Measurements from ENCODE around the gene CLCN2.

Gene CLCN2

DNA sequence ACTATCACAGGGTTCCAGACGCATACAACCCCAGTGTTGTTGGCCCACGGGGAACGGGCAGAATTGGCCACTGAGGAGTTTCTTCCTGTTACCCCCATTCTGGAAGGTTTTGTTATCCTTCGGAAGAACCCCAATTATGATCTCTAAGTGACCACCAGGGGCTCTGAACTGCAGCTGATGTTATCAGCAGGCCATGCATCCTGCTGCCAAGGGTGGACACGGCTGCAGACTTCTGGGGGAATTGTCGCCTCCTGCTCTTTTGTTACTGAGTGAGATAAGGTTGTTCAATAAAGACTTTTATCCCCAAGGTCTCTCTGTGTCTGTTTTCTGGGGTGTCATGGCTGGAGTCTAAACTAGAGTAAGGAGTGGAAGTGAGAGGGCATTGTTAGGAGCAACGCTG is 52.7 kb downstream of the CLCN2 start:
- TF ChIP-seq, protein P1, sequence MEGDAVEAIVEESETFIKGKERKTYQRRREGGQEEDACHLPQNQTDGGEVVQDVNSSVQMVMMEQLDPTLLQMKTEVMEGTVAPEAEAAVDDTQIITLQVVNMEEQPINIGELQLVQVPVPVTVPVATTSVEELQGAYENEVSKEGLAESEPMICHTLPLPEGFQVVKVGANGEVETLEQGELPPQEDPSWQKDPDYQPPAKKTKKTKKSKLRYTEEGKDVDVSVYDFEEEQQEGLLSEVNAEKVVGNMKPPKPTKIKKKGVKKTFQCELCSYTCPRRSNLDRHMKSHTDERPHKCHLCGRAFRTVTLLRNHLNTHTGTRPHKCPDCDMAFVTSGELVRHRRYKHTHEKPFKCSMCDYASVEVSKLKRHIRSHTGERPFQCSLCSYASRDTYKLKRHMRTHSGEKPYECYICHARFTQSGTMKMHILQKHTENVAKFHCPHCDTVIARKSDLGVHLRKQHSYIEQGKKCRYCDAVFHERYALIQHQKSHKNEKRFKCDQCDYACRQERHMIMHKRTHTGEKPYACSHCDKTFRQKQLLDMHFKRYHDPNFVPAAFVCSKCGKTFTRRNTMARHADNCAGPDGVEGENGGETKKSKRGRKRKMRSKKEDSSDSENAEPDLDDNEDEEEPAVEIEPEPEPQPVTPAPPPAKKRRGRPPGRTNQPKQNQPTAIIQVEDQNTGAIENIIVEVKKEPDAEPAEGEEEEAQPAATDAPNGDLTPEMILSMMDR (IDR thresholded peaks at IDR 0.05), result no peak
- H3K36me3 Mint-ChIP-seq (ENCODE audit: low read depth), result peaks cover 56% of the 10 kb centered on the region
- DNase-seq, result no peak
- peaks cover 3% of the 10 kb centered on the region for H3K27me3 Mint-ChIP-seq (ENCODE audit: low read depth, poor library complexity)
- H3K4me3 Mint-ChIP-seq, result no peak overlapping the region
- peak overlapping the region; percentile 52 for H3K27ac Mint-ChIP-seq
- H3K9me3 Mint-ChIP-seq, result no peaks in the 10 kb centered on the region
- H3K4me1 Mint-ChIP-seq, result no peaks in the 10 kb centered on the region

DNA sequence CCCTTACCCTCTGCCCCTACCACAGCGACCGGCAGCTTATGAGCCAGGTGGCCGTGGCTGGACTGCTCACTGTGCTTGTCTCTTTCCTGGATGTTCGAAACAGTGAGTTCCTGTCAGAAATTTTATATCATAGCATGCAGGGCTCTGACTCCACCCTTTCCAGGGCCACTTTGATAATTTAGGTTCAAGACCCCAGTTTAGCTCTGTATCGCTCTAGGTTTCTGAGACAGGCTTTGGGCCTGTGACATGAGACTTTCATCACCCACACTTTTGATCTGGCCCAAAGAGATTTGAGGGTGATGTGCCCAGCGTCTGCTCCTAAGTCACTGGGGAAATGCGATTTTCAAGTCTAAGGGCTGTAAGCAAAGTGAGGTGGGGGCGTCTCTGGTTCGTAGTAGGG is 53.5 kb downstream of the CLCN2 start:
- Mint-ChIP-seq H3K36me3 (ENCODE audit: low read depth) (peaks cover 64% of the 10 kb centered on the region), H3K4me1 (no peaks in the 10 kb centered on the region), H3K27ac (peak overlapping the region; percentile 52), H3K4me3 (no peak overlapping the region), H3K9me3 (no peaks in the 10 kb centered on the region), H3K27me3 (ENCODE audit: low read depth, poor library complexity) (no peaks in the 10 kb centered on the region)
- no peak for DNase-seq
- TF ChIP-seq, protein P1 (IDR thresholded peaks at IDR 0.05), result no peak

DNA sequence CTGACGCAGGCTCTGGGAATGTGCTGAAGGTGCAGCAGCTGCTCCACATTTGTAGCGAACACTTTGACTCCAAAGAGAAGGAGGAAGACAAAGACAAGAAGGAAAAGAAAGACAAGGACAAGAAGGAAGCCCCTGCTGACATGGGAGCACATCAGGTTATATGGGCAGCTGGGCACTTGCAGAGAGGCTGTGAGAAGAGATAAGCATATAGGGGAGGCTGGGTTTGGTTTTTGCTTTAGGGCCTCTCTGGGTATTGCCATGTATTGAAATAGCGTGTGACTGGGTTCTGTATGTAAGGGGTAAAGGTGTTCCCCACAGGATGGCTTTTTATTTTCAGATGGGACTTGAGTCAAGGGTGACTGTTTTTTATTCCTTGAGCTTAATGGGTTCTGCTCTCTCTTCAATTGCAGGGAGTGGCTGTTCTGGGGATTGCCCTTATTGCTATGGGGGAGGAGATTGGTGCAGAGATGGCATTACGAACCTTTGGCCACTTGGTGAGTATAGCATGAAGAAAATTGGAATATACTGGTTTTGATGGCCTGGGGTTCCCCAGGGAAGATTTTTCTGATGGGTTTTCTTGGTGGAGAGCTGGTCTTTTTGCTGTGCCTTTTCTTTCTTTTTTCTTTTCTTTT is 54.9 kb downstream of the CLCN2 start:
- Mint-ChIP-seq H3K27me3 (ENCODE audit: low read depth, poor library complexity) (no peaks in the 10 kb centered on the region), H3K36me3 (ENCODE audit: low read depth) (peaks cover 79% of the 10 kb centered on the region), H3K4me1 (no peaks in the 10 kb centered on the region), H3K9me3 (no peaks in the 10 kb centered on the region), H3K27ac (no peak overlapping the region), H3K4me3 (no peak overlapping the region)
- TF ChIP-seq, protein P1 (IDR thresholded peaks at IDR 0.05), result no peak
- DNase-seq, result no peak

DNA sequence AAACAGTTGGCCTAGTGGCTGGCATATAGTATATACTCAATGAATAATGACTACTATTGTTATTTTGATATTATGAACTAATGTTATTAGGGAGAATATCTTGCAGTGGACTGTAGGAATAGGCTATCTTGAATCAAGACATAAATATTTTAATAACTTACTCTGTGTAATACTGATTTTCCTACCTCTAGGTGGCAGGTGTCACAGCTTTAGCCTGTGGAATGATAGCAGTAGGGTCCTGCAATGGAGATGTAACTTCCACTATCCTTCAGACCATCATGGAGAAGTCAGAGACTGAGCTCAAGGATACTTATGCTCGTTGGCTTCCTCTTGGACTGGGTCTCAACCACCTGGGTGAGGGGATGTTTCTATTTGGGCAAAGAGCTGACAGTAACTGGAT is 55.8 kb downstream of the CLCN2 start:
- Mint-ChIP-seq H3K4me1 (peaks cover 4% of the 10 kb centered on the region), H3K9me3 (no peaks in the 10 kb centered on the region), H3K27me3 (ENCODE audit: low read depth, poor library complexity) (no peaks in the 10 kb centered on the region), H3K36me3 (ENCODE audit: low read depth) (peaks cover 86% of the 10 kb centered on the region), H3K27ac (no peak overlapping the region), H3K4me3 (no peak overlapping the region)
- no peak for DNase-seq
- TF ChIP-seq, protein P1 (IDR thresholded peaks at IDR 0.05), result no peak

DNA sequence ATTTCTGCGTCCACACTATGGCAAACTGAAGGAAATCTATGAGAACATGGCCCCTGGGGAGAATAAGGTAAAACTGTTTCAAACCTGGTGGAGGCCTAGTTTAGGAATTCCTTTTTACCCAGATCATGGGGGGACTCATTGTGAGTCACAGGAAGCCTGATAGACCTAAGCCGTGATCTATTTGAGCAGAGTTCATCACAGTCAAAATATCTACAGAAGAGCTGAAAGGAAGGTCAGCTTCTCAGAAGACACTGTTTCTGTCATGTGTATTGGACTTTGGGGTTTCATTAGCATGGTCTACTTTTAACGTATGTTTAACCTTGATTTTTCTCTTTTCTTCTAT is 61.1 kb downstream of the CLCN2 start:
- Mint-ChIP-seq H3K36me3 (ENCODE audit: low read depth) (peaks cover 46% of the 10 kb centered on the region), H3K27me3 (ENCODE audit: low read depth, poor library complexity) (peaks cover 32% of the 10 kb centered on the region), H3K4me3 (peak overlapping the region; percentile 98), H3K4me1 (peaks cover 15% of the 10 kb centered on the region), H3K9me3 (no peaks in the 10 kb centered on the region), H3K27ac (no peak overlapping the region)
- TF ChIP-seq, protein P1 (IDR thresholded peaks at IDR 0.05), result no peak
- no peak for DNase-seq

Measured in nephron progenitor cell (in vitro differentiated cells).